ENCODE results near the gene UBXN10. TPM values are rescaled to one million over a fixed set of nuclear protein-coding genes. Genes with fewer than 3 reads are reported as not detected.

UBXN10 gene
- total and polyA plus RNA-seq, 2 of the 8 experiments (the other 6 are each of a cell fraction or from before 2014, with no cell fraction given), result 0.43 to 0.68 TPM

- Histone ChIP-seq H2BK5ac (ENCODE audit: low read depth, low read length) (no peak overlapping the region), H3K56ac (replicated peaks; ENCODE audit: insufficient read length, low read depth, low read length) (no peak overlapping the region), H3K9ac (replicated peaks in 1 of 4; ENCODE audit: extremely low read depth in 1 of 4, low read depth in 3 of 4, low read length in 3 of 4) (no peak overlapping the region), H3K36me3 (ENCODE audit: control insufficient read depth in 2 of 4, insufficient read depth in 4 of 4, low read length in 3 of 4) (no peaks in the 10 kb centered on the region), H4K5ac (ENCODE audit: insufficient read length, low read depth, low read length) (no peak overlapping the region), H3K14ac (ENCODE audit: insufficient read length) (no peak overlapping the region), H3K79me1 (ENCODE audit: low read depth, low read length) (no peaks in the 10 kb centered on the region; the same call in 1 of the 2 replicates), H4K8ac (ENCODE audit: extremely low read depth, insufficient read depth, low read length) (no peak overlapping the region), H3K4me2 (ENCODE audit: insufficient read depth in 1 of 2, low read depth in 2 of 2, low read length in 2 of 2) (no peak overlapping the region), H2BK12ac (ENCODE audit: low read depth, low read length) (no peak overlapping the region; the same call in 1 of the 2 replicates), H2AFZ (ENCODE audit: low read length) (no peak overlapping the region), H3K23me2 (ENCODE audit: low read depth, low read length) (no peaks in the 10 kb centered on the region), H3K18ac (ENCODE audit: extremely low read depth, low read length) (no peak overlapping the region), H3K4ac (replicated peaks; ENCODE audit: insufficient read length, low read depth, low read length) (no peak overlapping the region), H2BK120ac (replicated peaks; ENCODE audit: low read depth, low read length) (no peak overlapping the region), H3K4me3 (ENCODE audit: extremely low read depth in 1 of 4, insufficient read depth in 2 of 4, low read depth in 3 of 4, low read length in 4 of 4) (no peak overlapping the region), H4K20me1 (replicated peaks in 1 of 2; ENCODE audit: control insufficient read depth in 1 of 2, insufficient read depth in 2 of 2, low read length in 2 of 2) (peaks cover 0 to 1% of the 10 kb centered on the region in 2 experiments), H3K9me3 (ENCODE audit: insufficient read depth in 2 of 2, low read depth in 1 of 2, low read length in 1 of 2) (peaks cover 11 to 16% of the 10 kb centered on the region in 2 experiments), H2AK5ac (ENCODE audit: low read depth, low read length) (no peak overlapping the region), H2BK15ac (ENCODE audit: low read length) (0 out of 2 replicates have a peak overlapping the region, but pooled peaks have one; percentile 23), H3K27me3 (replicated peaks in 1 of 4; ENCODE audit: control insufficient read depth in 3 of 4, extremely low read depth in 1 of 4, insufficient read depth in 3 of 4, low read length in 3 of 4) (no peaks in the 10 kb centered on the region), H3K27ac (ENCODE audit: low read depth, low read length) (no peak overlapping the region), H4K91ac (replicated peaks; ENCODE audit: insufficient read length, low read length) (no peak overlapping the region), H3K23ac (ENCODE audit: insufficient read length) (no peak overlapping the region), H3K79me2 (ENCODE audit: control insufficient read depth in 1 of 2, insufficient read depth in 2 of 2, low read length in 2 of 2) (no peaks in the 10 kb centered on the region), H2BK20ac (ENCODE audit: low read length) (no peak overlapping the region), H3K4me1 (replicated peaks in 1 of 4; ENCODE audit: control insufficient read depth in 3 of 4, insufficient read depth in 4 of 4, low read length in 3 of 4) (peaks cover 0 to 5% (median 0%) of the 10 kb centered on the region in 4 experiments; a peak in 2 of 7 replicates)
- ChIA-PET POLR2A (ENCODE audit: partially characterized antibody) (no interaction called here), CTCF (ENCODE audit: partially characterized antibody) (interaction anchor here (1.3 to 8.4 kb wide), 28 partner anchors 7 to 328 kb away, joined by 3 to 89 read pairs (median 8); partner anchors contain the start of genes PLA2G2A and PLA2G2D)
- TF ChIP-seq NRF1 (IDR thresholded peaks at IDR 0.05; ENCODE audit: low read depth, low read length) (no peak), CHD2 (IDR thresholded peaks at IDR 0.05; ENCODE audit: low read length) (no peak), RAD21 (IDR thresholded peaks at IDR 0.05 in 1 of 2, conservative IDR thresholded peaks at IDR 0.05 in 1 of 2; ENCODE audit: low read depth in 2 of 2, low read length in 2 of 2) (peak in 1 of 2 experiments; percentile 32; a peak in 2 of 4 replicates), CTCF (IDR thresholded peaks at IDR 0.05; ENCODE audit: control extremely low read depth in 1 of 3, insufficient read depth in 1 of 3, low read depth in 1 of 3, low read length in 3 of 3) (peak in 2 of 3 experiments; percentile 20 to 24; a peak in 1 of 4 replicates)
- FAIRE-seq (no peak), DNase-seq (ENCODE audit: low read depth in 1 of 2, low spot score in 2 of 2) (no peak)
- WGBS, 2 experiments (ENCODE audit: extremely low coverage in 1 of 2, insufficient coverage in 1 of 2, insufficient read length in 1 of 2, insufficient replicate concordance in 2 of 2, low coverage in 1 of 2, low lambda C conversion rate in 2 of 2, missing lambda C conversion rate in 1 of 2), result 87% methylated on average over 14 of the region's 15 CpGs; no CpG with 5 or more reads in 1 of the 2 experiments
These were observed 21.1 kb upstream of the UBXN10 start for GRCh38 chr1:20164694-20165202.
